ENCODE data around the gene LCN1. TPM values are rescaled to one million over a fixed set of nuclear protein-coding genes. Genes with fewer than 3 reads are reported as not detected.
"Not testable (repeated sequence)": the region's sequence is repeated elsewhere in the genome, so short reads cannot be mapped to it uniquely, and the experiment has no call there.

LCN1 gene
- total RNA-seq, 1 donor from 2014 or later = not detected

- no peak for TF ChIP-seq CTCF (IDR thresholded peaks at IDR 0.05; ENCODE audit: unreplicated experiment)
- Mint-ChIP-seq H3K27me3 (peaks cover 15% of the 10 kb centered on the region), H3K36me3 (ENCODE audit: insufficient read depth) (no peaks in the 10 kb centered on the region), H3K9me3 (ENCODE audit: low read depth) (peaks cover 4% of the 10 kb centered on the region), H3K4me1 (ENCODE audit: low read depth) (no peaks in the 10 kb centered on the region), H3K27ac (no peak overlapping the region), H3K4me3 (ENCODE audit: low read depth) (no peak overlapping the region)
- DNase-seq (ENCODE audit: low spot score, unreplicated experiment) = no peak
Observed at GRCh38 chr9:135513351-135513846, 7.8 kb upstream of the LCN1 start.

GRCh38 chr9:135513906-135514305 is 7.3 kb upstream of the LCN1 start:
- peaks cover 15% of the 10 kb centered on the region for H3K27me3 Mint-ChIP-seq
- H3K27ac Mint-ChIP-seq; H3K4me3 Mint-ChIP-seq (ENCODE audit: low read depth); H3K36me3 Mint-ChIP-seq (ENCODE audit: insufficient read depth); H3K4me1 Mint-ChIP-seq (ENCODE audit: low read depth); H3K9me3 Mint-ChIP-seq (ENCODE audit: low read depth); DNase-seq (ENCODE audit: low spot score, unreplicated experiment): not testable (repeated sequence)

DNA sequence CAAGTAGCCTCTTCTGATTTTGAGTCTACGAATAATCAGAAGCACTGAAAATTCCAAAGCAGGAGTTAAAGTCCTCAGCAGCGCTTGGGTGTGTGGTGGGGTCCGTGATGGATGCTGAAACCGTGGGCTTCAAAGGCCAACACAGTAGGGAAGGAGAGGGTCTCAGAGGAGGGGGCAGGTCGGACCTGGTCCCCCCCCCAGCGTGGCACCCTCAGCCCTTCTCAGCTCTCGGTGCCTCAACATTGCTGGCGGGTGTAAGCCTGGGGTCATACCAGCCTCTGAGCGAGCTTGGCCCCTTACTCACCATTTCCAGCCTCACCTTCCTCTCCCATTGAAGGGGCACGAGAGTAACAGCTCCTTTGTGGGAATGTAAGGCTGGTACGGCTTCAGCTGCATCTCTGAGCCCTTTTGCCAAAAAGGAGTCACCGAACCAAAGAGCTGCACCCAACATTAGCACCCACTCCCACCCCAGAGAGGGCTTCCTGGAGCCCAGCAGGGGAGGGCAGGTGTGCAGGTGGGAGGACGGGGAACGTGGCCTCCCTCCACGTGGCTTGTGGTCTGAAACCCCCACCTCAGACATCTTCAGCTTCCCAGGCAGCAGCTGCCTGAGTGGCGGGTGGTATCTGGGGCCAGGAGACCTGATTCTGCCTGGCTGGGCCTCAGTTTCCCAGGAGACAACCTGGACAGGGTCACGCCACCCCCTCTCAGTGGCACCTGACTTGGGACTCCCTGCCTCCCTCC is 6.7 kb upstream of the LCN1 start:
- peaks cover 3% of the 10 kb centered on the region for H3K9me3 Mint-ChIP-seq (ENCODE audit: low read depth)
- DNase-seq (ENCODE audit: low spot score, unreplicated experiment) = no peak
- no peak overlapping the region for H3K4me3 Mint-ChIP-seq (ENCODE audit: low read depth)
- no peaks in the 10 kb centered on the region for H3K36me3 Mint-ChIP-seq (ENCODE audit: insufficient read depth)
- H3K27me3 Mint-ChIP-seq = peaks cover 12% of the 10 kb centered on the region
- no peak for TF ChIP-seq CTCF (IDR thresholded peaks at IDR 0.05; ENCODE audit: unreplicated experiment)
- no peaks in the 10 kb centered on the region for H3K4me1 Mint-ChIP-seq (ENCODE audit: low read depth)
- H3K27ac Mint-ChIP-seq = no peak overlapping the region

- Mint-ChIP-seq H3K4me3 (ENCODE audit: low read depth) (no peak overlapping the region), H3K9me3 (ENCODE audit: low read depth) (peaks cover 5% of the 10 kb centered on the region), H3K36me3 (ENCODE audit: insufficient read depth) (no peaks in the 10 kb centered on the region), H3K4me1 (ENCODE audit: low read depth) (no peaks in the 10 kb centered on the region), H3K27ac (no peak overlapping the region), H3K27me3 (peaks cover 12% of the 10 kb centered on the region)
- no peak for TF ChIP-seq CTCF (IDR thresholded peaks at IDR 0.05; ENCODE audit: unreplicated experiment)
- DNase-seq (ENCODE audit: low spot score, unreplicated experiment) = no peak
Observed at GRCh38 chr9:135515083-135515951, 5.9 kb upstream of the LCN1 start.

DNA sequence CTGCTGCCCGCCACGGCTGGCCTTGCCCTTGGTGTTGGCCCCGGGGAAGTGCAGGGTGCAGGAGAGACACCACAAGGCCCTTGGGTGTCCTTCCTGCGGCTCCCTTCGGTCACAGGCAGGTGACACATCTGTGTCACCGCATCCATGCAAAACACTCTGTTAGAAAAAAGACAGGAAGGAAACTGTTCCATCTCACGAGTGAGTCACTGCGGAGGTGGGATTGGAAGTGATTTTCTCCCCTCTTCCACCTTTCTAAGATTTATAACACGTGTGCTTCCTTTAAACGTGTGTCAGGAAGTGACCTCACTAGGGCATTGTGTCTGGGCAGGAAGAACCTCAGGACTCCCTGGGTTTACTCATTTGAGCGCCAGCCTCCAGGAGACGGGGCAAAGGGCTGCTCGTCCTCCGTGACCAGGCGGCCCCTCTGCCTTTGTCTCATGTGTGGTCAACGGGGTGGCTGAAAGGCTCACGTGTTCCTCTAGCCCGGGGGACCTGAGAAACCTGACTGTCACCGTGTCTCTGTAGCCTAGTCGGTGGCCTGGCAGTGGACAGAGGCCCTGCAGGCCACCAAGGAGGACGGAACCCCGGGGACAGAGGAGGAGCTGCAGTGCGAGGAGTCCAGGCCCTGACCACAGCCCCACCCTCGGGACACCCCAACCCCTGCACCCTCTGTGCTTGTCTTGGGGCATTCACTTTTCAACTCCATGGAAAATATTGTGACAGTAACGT is 4.9 kb upstream of the LCN1 start:
- Mint-ChIP-seq H3K4me1 (ENCODE audit: low read depth) (no peaks in the 10 kb centered on the region), H3K9me3 (ENCODE audit: low read depth) (peaks cover 5% of the 10 kb centered on the region), H3K4me3 (ENCODE audit: low read depth) (no peak overlapping the region), H3K27me3 (peaks cover 15% of the 10 kb centered on the region), H3K36me3 (ENCODE audit: insufficient read depth) (no peaks in the 10 kb centered on the region), H3K27ac (no peak overlapping the region)
- TF ChIP-seq CTCF (IDR thresholded peaks at IDR 0.05; ENCODE audit: unreplicated experiment) = no peak
- DNase-seq (ENCODE audit: low spot score, unreplicated experiment) = no peak
